ENCODE measurements around the gene YY1.

DNA sequence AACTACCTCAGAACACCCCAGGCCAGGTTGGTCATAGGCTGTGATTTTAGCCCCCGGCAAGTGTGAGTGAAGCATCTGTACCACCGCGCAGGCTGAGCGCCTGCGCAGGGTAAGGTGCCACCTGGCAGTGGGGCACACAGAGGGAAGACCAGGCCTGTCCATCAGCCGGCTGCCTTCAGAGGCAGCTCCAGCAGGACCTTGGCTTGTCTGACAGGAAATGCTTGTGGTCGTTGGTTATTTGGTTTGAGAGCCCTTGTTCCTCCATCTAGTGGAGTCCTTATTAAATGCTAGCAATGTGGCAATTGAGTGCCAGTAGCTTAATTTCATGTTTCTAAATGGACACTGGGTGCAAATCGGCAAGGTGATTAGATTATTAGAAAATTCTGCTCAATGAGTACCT lies 39.8 kb downstream of the YY1 start:
- TF ChIP-seq, protein P1, sequence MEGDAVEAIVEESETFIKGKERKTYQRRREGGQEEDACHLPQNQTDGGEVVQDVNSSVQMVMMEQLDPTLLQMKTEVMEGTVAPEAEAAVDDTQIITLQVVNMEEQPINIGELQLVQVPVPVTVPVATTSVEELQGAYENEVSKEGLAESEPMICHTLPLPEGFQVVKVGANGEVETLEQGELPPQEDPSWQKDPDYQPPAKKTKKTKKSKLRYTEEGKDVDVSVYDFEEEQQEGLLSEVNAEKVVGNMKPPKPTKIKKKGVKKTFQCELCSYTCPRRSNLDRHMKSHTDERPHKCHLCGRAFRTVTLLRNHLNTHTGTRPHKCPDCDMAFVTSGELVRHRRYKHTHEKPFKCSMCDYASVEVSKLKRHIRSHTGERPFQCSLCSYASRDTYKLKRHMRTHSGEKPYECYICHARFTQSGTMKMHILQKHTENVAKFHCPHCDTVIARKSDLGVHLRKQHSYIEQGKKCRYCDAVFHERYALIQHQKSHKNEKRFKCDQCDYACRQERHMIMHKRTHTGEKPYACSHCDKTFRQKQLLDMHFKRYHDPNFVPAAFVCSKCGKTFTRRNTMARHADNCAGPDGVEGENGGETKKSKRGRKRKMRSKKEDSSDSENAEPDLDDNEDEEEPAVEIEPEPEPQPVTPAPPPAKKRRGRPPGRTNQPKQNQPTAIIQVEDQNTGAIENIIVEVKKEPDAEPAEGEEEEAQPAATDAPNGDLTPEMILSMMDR (IDR thresholded peaks at IDR 0.05 in 8 of 11, conservative IDR thresholded peaks at IDR 0.05 in 3 of 11) = peak in 6 of 11 experiments; percentile 24 to 42 (median 30)
- TF ChIP-seq POLR2A (IDR thresholded peaks at IDR 0.05) = no peak
- peak; percentile 47 to 71 (median 50) for TF ChIP-seq POLR2AphosphoS5 (IDR thresholded peaks at IDR 0.05)
